ENCODE results near the gene ADI1.

The ADI1 gene

GRCh38 chr2:3464401-3465005, 54.8 kb downstream of the ADI1 start:
- no peaks in the 10 kb centered on the region for H3K9me3 ChIP-seq (ENCODE audit: low read length)
- H3K27me3 ChIP-seq (ENCODE audit: control insufficient read depth in 1 of 2, insufficient read depth in 2 of 2, low read length in 2 of 2) = no peaks in the 10 kb centered on the region
- H3K4me1 ChIP-seq (ENCODE audit: insufficient read depth, low read length) = peaks cover 15% of the 10 kb centered on the region
- H3K9ac ChIP-seq (ENCODE audit: low read length) = no peak overlapping the region
- H3K27ac ChIP-seq (ENCODE audit: low read depth, low read length) = no peak overlapping the region
- H3K36me3 ChIP-seq (ENCODE audit: insufficient read depth, low read length) = peaks cover 59% of the 10 kb centered on the region
- H3K4me3 ChIP-seq (ENCODE audit: low read depth in 1 of 2, low read length in 2 of 2) = no peak overlapping the region

- no peak overlapping the region for H3K9ac ChIP-seq (ENCODE audit: low read length)
- H3K27me3 ChIP-seq (ENCODE audit: control insufficient read depth in 1 of 2, insufficient read depth in 2 of 2, low read length in 2 of 2) = no peaks in the 10 kb centered on the region
- H3K36me3 ChIP-seq (ENCODE audit: insufficient read depth, low read length) = peaks cover 54% of the 10 kb centered on the region
- no peak overlapping the region for H3K27ac ChIP-seq (ENCODE audit: low read depth, low read length)
- no peak overlapping the region for H3K4me3 ChIP-seq (ENCODE audit: low read depth in 1 of 2, low read length in 2 of 2)
- no peaks in the 10 kb centered on the region for H3K9me3 ChIP-seq (ENCODE audit: low read length)
- peaks cover 11% of the 10 kb centered on the region for H3K4me1 ChIP-seq (ENCODE audit: insufficient read depth, low read length)
Observed at GRCh38 chr2:3463944-3464343, 55.4 kb downstream of the ADI1 start.

- Histone ChIP-seq H3K27me3 (ENCODE audit: control insufficient read depth in 1 of 2, insufficient read depth in 2 of 2, low read length in 2 of 2) (no peaks in the 10 kb centered on the region), H3K4me3 (ENCODE audit: low read depth in 1 of 2, low read length in 2 of 2) (no peak overlapping the region), H3K4me1 (ENCODE audit: insufficient read depth, low read length) (peaks cover 11% of the 10 kb centered on the region), H3K9me3 (ENCODE audit: low read length) (no peaks in the 10 kb centered on the region), H3K9ac (ENCODE audit: low read length) (no peak overlapping the region), H3K27ac (ENCODE audit: low read depth, low read length) (no peak overlapping the region), H3K36me3 (ENCODE audit: insufficient read depth, low read length) (peaks cover 54% of the 10 kb centered on the region)
Observed at GRCh38 chr2:3463186-3463835, 56.0 kb downstream of the ADI1 start.

GRCh38 chr2:3462493-3463104, 56.7 kb downstream of the ADI1 start:
- Histone ChIP-seq H3K27me3 (ENCODE audit: control insufficient read depth in 1 of 2, insufficient read depth in 2 of 2, low read length in 2 of 2) (no peaks in the 10 kb centered on the region), H3K4me1 (ENCODE audit: insufficient read depth, low read length) (peaks cover 11% of the 10 kb centered on the region), H3K27ac (ENCODE audit: low read depth, low read length) (no peak overlapping the region), H3K36me3 (ENCODE audit: insufficient read depth, low read length) (peaks cover 54% of the 10 kb centered on the region), H3K9me3 (ENCODE audit: low read length) (no peaks in the 10 kb centered on the region), H3K9ac (ENCODE audit: low read length) (no peak overlapping the region), H3K4me3 (ENCODE audit: low read depth in 1 of 2, low read length in 2 of 2) (no peak overlapping the region)

GRCh38 chr2:3461801-3462492, 57.4 kb downstream of the ADI1 start:
- H3K9ac ChIP-seq (ENCODE audit: low read length) = no peak overlapping the region
- no peak overlapping the region for H3K27ac ChIP-seq (ENCODE audit: low read depth, low read length)
- no peaks in the 10 kb centered on the region for H3K27me3 ChIP-seq (ENCODE audit: control insufficient read depth in 1 of 2, insufficient read depth in 2 of 2, low read length in 2 of 2)
- H3K9me3 ChIP-seq (ENCODE audit: low read length) = no peaks in the 10 kb centered on the region
- H3K4me3 ChIP-seq (ENCODE audit: low read depth in 1 of 2, low read length in 2 of 2) = no peak overlapping the region
- H3K36me3 ChIP-seq (ENCODE audit: insufficient read depth, low read length) = peaks cover 51% of the 10 kb centered on the region
- H3K4me1 ChIP-seq (ENCODE audit: insufficient read depth, low read length) = peaks cover 11% of the 10 kb centered on the region

GRCh38 chr2:3460831-3461800, 58.2 kb downstream of the ADI1 start:
- Histone ChIP-seq H3K9me3 (ENCODE audit: low read length) (no peaks in the 10 kb centered on the region), H3K9ac (ENCODE audit: low read length) (no peak overlapping the region), H3K27me3 (ENCODE audit: control insufficient read depth in 1 of 2, insufficient read depth in 2 of 2, low read length in 2 of 2) (no peaks in the 10 kb centered on the region), H3K27ac (ENCODE audit: low read depth, low read length) (no peak overlapping the region), H3K4me1 (ENCODE audit: insufficient read depth, low read length) (peaks cover 11% of the 10 kb centered on the region), H3K36me3 (ENCODE audit: insufficient read depth, low read length) (peaks cover 44% of the 10 kb centered on the region), H3K4me3 (ENCODE audit: low read depth in 1 of 2, low read length in 2 of 2) (no peak overlapping the region)

- Histone ChIP-seq H3K9ac (ENCODE audit: low read length) (no peak overlapping the region), H3K4me3 (ENCODE audit: low read depth in 1 of 2, low read length in 2 of 2) (no peak overlapping the region), H3K27me3 (ENCODE audit: control insufficient read depth in 1 of 2, insufficient read depth in 2 of 2, low read length in 2 of 2) (no peaks in the 10 kb centered on the region), H3K27ac (ENCODE audit: low read depth, low read length) (no peak overlapping the region), H3K36me3 (ENCODE audit: insufficient read depth, low read length) (peaks cover 35% of the 10 kb centered on the region), H3K9me3 (ENCODE audit: low read length) (no peaks in the 10 kb centered on the region), H3K4me1 (ENCODE audit: insufficient read depth, low read length) (peaks cover 11% of the 10 kb centered on the region)
Observed at GRCh38 chr2:3460156-3460555, 59.2 kb downstream of the ADI1 start.

- Histone ChIP-seq H3K36me3 (ENCODE audit: insufficient read depth, low read length) (peaks cover 28% of the 10 kb centered on the region), H3K9me3 (ENCODE audit: low read length) (no peaks in the 10 kb centered on the region), H3K9ac (ENCODE audit: low read length) (no peak overlapping the region), H3K4me1 (ENCODE audit: insufficient read depth, low read length) (peaks cover 11% of the 10 kb centered on the region), H3K27ac (ENCODE audit: low read depth, low read length) (no peak overlapping the region), H3K27me3 (ENCODE audit: control insufficient read depth in 1 of 2, insufficient read depth in 2 of 2, low read length in 2 of 2) (no peaks in the 10 kb centered on the region), H3K4me3 (ENCODE audit: low read depth in 1 of 2, low read length in 2 of 2) (no peak overlapping the region)
Observed at GRCh38 chr2:3459185-3460015, 59.9 kb downstream of the ADI1 start.

- Histone ChIP-seq H3K4me3 (ENCODE audit: low read depth in 1 of 2, low read length in 2 of 2) (no peak overlapping the region), H3K27me3 (ENCODE audit: control insufficient read depth in 1 of 2, insufficient read depth in 2 of 2, low read length in 2 of 2) (no peaks in the 10 kb centered on the region), H3K36me3 (ENCODE audit: insufficient read depth, low read length) (peaks cover 25% of the 10 kb centered on the region), H3K27ac (ENCODE audit: low read depth, low read length) (no peak overlapping the region), H3K4me1 (ENCODE audit: insufficient read depth, low read length) (peaks cover 11% of the 10 kb centered on the region), H3K9ac (ENCODE audit: low read length) (no peak overlapping the region), H3K9me3 (ENCODE audit: low read length) (no peaks in the 10 kb centered on the region)
Observed at GRCh38 chr2:3458396-3459184, 60.7 kb downstream of the ADI1 start.
